Measurements from ENCODE around the gene IER2.

DNA sequence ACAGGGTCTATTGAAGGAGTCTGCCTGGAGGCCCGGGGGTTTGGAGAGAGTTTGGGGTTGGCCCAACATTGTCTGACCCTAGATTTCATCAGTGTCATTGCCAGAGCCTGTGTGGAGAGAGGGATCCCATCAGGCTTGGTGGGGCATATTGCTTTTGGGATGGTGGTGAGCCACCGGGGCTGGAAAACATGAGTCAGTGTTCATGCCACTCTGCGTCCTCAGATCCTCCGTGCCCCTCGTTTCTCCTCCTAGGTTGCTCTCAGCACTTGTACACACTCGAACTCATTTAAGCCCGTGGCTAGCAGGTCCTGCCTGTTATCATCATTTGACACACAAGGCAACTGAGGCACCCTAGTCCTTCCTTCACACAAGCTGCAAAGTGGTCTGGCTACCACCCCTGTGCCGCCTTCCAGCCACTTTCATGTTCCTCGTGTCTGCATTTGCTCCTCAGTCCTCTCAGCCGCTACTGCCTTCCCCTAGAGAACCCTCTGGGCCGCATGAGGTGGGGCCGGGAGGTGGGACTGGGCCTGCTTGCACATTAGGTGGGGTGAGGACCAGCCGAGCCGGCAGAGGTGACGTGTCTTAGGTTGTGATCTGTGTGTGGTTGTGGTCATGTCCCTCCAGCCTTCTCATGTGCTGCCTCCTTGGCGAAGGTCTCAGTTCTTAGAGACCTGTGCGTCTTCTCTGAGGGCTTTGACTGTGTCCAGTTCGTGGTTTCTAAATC lies 28.5 kb upstream of the IER2 start:
- TF ChIP-seq, protein P1, sequence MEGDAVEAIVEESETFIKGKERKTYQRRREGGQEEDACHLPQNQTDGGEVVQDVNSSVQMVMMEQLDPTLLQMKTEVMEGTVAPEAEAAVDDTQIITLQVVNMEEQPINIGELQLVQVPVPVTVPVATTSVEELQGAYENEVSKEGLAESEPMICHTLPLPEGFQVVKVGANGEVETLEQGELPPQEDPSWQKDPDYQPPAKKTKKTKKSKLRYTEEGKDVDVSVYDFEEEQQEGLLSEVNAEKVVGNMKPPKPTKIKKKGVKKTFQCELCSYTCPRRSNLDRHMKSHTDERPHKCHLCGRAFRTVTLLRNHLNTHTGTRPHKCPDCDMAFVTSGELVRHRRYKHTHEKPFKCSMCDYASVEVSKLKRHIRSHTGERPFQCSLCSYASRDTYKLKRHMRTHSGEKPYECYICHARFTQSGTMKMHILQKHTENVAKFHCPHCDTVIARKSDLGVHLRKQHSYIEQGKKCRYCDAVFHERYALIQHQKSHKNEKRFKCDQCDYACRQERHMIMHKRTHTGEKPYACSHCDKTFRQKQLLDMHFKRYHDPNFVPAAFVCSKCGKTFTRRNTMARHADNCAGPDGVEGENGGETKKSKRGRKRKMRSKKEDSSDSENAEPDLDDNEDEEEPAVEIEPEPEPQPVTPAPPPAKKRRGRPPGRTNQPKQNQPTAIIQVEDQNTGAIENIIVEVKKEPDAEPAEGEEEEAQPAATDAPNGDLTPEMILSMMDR (IDR thresholded peaks at IDR 0.05) = no peak
- TF ChIP-seq POLR2A (IDR thresholded peaks at IDR 0.05) = no peak
- TF ChIP-seq EP300 (IDR thresholded peaks at IDR 0.05) = no peak
- no peak for TF ChIP-seq POLR2AphosphoS5 (IDR thresholded peaks at IDR 0.05)
